Measurements from ENCODE around the gene DTD1. TPM values are rescaled to one million over a fixed set of nuclear protein-coding genes. Genes with fewer than 3 reads are reported as not detected.

Gene DTD1
- total RNA-seq, 3 donors from 2014 or later (not counting 1 experiment from before 2014, with no cell fraction given): 23.4 to 28.4 (median 24.1) TPM

DNA sequence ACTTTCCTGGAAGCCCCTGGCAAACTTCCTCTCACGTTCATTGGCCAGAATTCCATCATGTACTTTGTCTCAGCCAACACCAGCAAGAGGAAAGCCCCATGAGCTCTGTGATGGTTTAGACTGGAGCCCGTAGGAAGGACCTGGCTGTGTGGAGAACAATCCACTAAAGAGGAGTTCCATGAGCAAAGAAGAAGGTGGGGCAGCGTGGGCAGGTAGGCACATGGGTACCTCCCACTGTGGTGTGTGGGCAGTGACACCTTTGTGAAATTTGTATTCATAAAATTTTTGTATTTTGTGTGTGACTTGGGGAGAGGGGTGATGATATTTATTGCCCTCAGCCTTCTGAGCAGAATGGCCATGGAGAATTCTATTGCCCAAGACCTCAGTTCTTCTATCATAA, 136.2 kb downstream of the DTD1 start:
- TF ChIP-seq, protein P1, sequence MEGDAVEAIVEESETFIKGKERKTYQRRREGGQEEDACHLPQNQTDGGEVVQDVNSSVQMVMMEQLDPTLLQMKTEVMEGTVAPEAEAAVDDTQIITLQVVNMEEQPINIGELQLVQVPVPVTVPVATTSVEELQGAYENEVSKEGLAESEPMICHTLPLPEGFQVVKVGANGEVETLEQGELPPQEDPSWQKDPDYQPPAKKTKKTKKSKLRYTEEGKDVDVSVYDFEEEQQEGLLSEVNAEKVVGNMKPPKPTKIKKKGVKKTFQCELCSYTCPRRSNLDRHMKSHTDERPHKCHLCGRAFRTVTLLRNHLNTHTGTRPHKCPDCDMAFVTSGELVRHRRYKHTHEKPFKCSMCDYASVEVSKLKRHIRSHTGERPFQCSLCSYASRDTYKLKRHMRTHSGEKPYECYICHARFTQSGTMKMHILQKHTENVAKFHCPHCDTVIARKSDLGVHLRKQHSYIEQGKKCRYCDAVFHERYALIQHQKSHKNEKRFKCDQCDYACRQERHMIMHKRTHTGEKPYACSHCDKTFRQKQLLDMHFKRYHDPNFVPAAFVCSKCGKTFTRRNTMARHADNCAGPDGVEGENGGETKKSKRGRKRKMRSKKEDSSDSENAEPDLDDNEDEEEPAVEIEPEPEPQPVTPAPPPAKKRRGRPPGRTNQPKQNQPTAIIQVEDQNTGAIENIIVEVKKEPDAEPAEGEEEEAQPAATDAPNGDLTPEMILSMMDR (IDR thresholded peaks at IDR 0.05): no peak
- Mint-ChIP-seq H3K9me3 (peaks cover 0 to 2% of the 10 kb centered on the region in 2 donors), H3K27me3 (ENCODE audit: low read depth in 2 of 2) (no peaks in the 10 kb centered on the region), H3K27ac (no peak overlapping the region), H3K4me3 (no peak overlapping the region), H3K4me1 (peaks cover 22 to 25% of the 10 kb centered on the region in 2 donors), H3K36me3 (no peaks in the 10 kb centered on the region)
- Histone ChIP-seq H3K4me1 (ENCODE audit: control insufficient read depth, insufficient read depth, low read length) (peaks cover 9% of the 10 kb centered on the region), H3K4me3 (ENCODE audit: low read length) (no peak overlapping the region), H3K36me3 (ENCODE audit: control insufficient read depth, insufficient read depth, low read length) (no peaks in the 10 kb centered on the region), H3K27me3 (ENCODE audit: control insufficient read depth, insufficient read depth, low read length) (no peaks in the 10 kb centered on the region), H3K9me3 (ENCODE audit: control insufficient read depth, insufficient read depth, low read length) (no peaks in the 10 kb centered on the region), H3K27ac (ENCODE audit: low read length) (no peak overlapping the region)
- WGBS (ENCODE audit: insufficient coverage): 89% methylated on average over 3 of the region's 3 CpGs
- intact Hi-C loops (cut with micrococcal nuclease): no loop called here
- ATAC-seq (no peak), DNase-seq (no peak)

DNA sequence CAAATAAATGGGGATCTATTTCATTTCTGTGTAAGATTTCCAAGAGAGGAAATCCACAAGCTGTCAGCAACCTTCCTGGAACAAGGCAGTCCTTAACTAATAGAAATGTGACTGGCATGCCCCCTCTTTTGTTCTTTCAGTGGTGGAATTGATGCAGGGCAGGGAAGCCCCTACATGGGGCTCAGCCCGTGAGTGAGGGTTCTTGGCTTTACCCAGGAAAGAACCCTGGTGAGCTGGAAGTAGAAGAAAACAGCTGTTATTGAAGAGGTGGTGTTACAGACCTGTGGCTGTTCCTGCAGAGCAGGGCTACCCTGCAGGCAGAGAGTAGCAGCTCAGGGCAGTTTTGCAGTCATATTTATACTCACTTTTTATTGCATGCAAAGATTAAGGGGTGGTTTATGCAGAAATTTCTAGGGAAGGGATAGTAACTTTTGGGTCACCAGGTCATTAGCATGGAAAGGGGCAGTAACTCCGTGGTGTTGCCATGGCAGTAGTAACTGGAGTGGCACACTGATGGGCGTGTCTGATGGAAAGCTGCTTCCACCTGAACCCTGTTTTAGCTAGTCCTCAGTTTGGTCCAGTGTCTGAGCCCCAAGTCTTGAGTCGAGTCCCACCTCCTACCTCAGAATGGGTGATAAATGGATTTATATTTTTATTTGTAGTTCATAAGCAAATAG, 137.1 kb downstream of the DTD1 start:
- Mint-ChIP-seq H3K4me1 (peaks cover 25 to 26% of the 10 kb centered on the region in 2 donors), H3K9me3 (peaks cover 0 to 2% of the 10 kb centered on the region in 2 donors), H3K4me3 (no peak overlapping the region), H3K27ac (no peak overlapping the region), H3K27me3 (ENCODE audit: low read depth in 2 of 2) (no peaks in the 10 kb centered on the region), H3K36me3 (no peaks in the 10 kb centered on the region)
- WGBS (ENCODE audit: insufficient coverage): 91% methylated on average over 4 of the region's 4 CpGs
- Histone ChIP-seq H3K27ac (ENCODE audit: low read length) (no peak overlapping the region), H3K27me3 (ENCODE audit: control insufficient read depth, insufficient read depth, low read length) (no peaks in the 10 kb centered on the region), H3K4me3 (ENCODE audit: low read length) (no peak overlapping the region), H3K9me3 (ENCODE audit: control insufficient read depth, insufficient read depth, low read length) (no peaks in the 10 kb centered on the region), H3K36me3 (ENCODE audit: control insufficient read depth, insufficient read depth, low read length) (no peaks in the 10 kb centered on the region), H3K4me1 (ENCODE audit: control insufficient read depth, insufficient read depth, low read length) (peaks cover 9% of the 10 kb centered on the region)
- intact Hi-C loops (cut with micrococcal nuclease): no loop called here
- TF ChIP-seq, protein P1 (IDR thresholded peaks at IDR 0.05): no peak
- ATAC-seq: no peak
- no peak for DNase-seq

DNA sequence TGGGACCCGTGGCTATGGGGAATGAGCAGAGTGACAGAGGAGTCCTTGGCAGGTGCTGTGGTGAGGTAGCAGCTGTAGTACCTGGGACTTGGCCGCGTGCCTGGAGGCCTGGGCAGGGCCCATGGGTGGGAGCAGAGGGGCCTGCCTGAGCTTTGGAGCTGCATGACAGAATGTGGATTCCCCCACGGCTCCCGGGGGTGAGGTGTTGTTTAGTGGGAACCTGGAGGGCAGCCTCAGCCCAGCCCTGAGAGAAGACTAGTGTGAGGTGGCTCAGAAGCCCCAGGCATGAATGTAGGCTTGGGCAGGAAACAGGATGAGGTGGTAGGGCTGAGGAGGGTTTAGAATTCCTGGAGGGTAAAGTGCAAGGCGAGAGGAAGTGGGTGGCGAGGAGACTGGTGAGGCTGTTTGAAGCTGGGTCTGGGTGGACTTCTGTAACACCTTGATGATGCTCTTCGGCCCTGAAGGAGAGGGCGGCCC, 139.2 kb downstream of the DTD1 start:
- 92% methylated on average over 9 of the region's 9 CpGs for WGBS (ENCODE audit: insufficient coverage)
- Histone ChIP-seq H3K36me3 (ENCODE audit: control insufficient read depth, insufficient read depth, low read length) (no peaks in the 10 kb centered on the region), H3K4me1 (ENCODE audit: control insufficient read depth, insufficient read depth, low read length) (peaks cover 9% of the 10 kb centered on the region), H3K4me3 (ENCODE audit: low read length) (no peak overlapping the region), H3K9me3 (ENCODE audit: control insufficient read depth, insufficient read depth, low read length) (no peaks in the 10 kb centered on the region), H3K27ac (ENCODE audit: low read length) (no peak overlapping the region), H3K27me3 (ENCODE audit: control insufficient read depth, insufficient read depth, low read length) (no peaks in the 10 kb centered on the region)
- TF ChIP-seq, protein P1 (IDR thresholded peaks at IDR 0.05): no peak
- Mint-ChIP-seq H3K9me3 (no peaks in the 10 kb centered on the region), H3K27ac (peak overlapping the region in 1 of 2 donors; percentile 60), H3K4me3 (no peak overlapping the region), H3K27me3 (ENCODE audit: low read depth in 2 of 2) (no peaks in the 10 kb centered on the region), H3K36me3 (no peaks in the 10 kb centered on the region), H3K4me1 (peaks cover 27 to 31% of the 10 kb centered on the region in 2 donors)
- DNase-seq: no peak
- ATAC-seq: no peak
- intact Hi-C loops (cut with micrococcal nuclease): no loop called here
